AG10803 (cell line): ENCODE data around the gene SEC24B.
"Not testable (repeated sequence)": the region's sequence is repeated elsewhere in the genome, so short reads cannot be mapped to it uniquely, and the experiment has no call there.

Experiments
- DNase-seq: peaks from one replicate; pipeline ENCODE4 v3.0.0; 2010; ENCODE audit warnings: low read depth
- H3K4me3 ChIP-seq: 2 replicates; pipeline ENCODE4 v1.5.1; 2011; ENCODE audit warnings: mild to moderate bottlenecking, low read length, control low read depth
- TF ChIP-seq, protein P1 (sequence below): conservative IDR thresholded peaks from 2 replicates; pipeline ENCODE4 v1.5.1; 2011; ENCODE audit warnings: mild to moderate bottlenecking, low read length, control low read depth, inconsistent platforms

Gene SEC24B

DNA sequence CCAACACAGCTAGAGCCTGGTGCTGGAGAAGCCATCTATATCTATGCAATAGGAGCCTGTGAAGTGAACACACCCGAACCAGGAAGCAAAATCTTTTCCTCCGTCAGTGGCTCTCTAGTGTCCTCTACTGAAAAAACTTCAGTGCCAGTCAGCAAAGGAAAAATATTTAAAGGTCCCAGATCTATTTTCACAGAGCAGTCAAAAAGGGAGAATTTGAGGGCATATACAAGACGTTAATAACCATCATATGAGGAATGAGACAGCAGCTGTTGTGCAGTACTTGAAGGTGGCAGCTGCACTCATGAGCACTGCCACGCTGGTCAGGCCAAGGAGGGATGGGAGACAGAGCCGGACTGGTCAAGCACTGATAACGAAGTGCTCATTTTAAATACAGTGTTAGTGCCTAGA is 140.8 kb downstream of the SEC24B start:
- TF ChIP-seq, protein P1, sequence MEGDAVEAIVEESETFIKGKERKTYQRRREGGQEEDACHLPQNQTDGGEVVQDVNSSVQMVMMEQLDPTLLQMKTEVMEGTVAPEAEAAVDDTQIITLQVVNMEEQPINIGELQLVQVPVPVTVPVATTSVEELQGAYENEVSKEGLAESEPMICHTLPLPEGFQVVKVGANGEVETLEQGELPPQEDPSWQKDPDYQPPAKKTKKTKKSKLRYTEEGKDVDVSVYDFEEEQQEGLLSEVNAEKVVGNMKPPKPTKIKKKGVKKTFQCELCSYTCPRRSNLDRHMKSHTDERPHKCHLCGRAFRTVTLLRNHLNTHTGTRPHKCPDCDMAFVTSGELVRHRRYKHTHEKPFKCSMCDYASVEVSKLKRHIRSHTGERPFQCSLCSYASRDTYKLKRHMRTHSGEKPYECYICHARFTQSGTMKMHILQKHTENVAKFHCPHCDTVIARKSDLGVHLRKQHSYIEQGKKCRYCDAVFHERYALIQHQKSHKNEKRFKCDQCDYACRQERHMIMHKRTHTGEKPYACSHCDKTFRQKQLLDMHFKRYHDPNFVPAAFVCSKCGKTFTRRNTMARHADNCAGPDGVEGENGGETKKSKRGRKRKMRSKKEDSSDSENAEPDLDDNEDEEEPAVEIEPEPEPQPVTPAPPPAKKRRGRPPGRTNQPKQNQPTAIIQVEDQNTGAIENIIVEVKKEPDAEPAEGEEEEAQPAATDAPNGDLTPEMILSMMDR: peak; percentile 19
- no peak for DNase-seq
- no peak overlapping the region for H3K4me3 ChIP-seq

DNA sequence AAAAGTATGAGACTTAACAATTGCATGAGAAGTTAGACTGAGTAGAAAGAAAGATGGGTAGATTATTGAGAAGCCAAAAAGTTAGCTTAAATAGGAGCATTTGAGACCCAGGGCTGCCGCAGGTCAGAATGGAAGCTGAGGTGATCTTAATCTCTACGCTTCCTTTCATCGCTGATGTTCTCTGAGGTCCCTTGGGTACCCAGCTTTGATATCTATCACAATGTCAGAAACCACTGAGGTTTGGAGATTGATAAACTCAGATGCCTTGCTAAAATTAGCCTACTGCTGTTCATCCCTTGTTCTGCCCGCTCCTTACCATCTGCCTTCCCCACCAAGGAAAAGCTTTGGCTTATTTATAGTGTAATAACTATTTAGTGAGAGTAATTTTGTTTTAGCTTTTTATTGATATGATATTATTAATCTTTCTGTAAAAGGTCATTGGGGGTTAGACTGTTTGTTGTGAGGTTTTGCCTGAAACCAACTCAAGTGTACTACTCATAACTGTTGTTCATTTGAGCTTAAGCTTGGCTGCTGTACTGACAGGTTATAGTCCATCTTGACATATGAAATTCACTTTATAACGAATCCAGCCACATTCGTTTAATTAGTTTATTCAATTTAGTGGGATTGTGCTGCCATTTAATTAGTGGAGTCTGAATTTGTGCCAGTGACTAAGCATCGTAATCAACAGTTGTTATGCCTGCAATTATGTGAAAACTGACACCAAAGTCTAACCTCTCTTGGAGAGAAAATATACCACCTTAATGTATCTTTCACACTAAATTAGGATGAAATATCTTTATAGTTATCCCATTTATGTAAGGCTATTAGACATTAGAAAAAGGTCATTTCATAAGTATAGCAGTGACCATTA is 141.6 kb downstream of the SEC24B start:
- no peak overlapping the region for H3K4me3 ChIP-seq
- DNase-seq: no peak
- TF ChIP-seq, protein P1: no peak

DNA sequence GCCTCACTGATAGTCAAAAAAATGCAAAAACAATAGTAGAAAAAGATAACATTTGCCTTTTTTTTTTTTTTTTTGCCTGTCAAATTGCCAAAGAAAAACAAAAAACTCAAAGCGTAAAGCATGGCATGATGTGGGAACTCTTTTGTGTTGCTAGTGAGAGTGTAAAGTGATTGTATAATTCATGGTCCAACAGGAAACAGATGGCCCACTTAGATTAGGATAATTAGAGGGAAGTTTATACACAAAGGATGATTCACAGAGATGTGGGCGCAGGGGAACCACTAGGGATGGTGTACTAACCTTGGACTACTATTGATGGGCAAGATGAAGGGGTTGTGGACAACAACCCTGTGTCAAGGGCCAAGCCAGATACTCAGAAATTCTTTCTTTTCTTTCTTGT is 142.8 kb downstream of the SEC24B start:
- no peak for DNase-seq
- TF ChIP-seq, protein P1: no peak
- H3K4me3 ChIP-seq: no peak overlapping the region

DNA sequence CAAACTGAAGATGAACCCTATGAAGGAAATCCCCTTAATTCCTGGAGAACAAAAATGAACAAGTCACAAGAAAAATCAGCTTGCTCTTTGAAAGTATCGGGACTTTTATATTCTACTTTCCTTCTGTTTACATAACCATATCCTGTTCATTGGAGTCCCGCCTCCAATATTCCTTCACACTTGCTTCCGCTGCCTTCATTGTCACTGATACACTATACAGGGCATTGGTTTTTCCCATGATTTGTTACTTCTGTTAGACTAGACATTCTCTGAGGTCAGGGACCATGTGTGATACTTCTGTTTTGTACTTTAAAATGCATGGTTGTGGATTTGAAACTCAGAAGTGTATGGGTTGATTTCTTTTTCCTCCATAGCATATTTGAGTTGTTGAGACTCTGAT is 145.2 kb downstream of the SEC24B start:
- no peak for DNase-seq
- TF ChIP-seq, protein P1: no peak
- H3K4me3 ChIP-seq: no peak overlapping the region

DNA sequence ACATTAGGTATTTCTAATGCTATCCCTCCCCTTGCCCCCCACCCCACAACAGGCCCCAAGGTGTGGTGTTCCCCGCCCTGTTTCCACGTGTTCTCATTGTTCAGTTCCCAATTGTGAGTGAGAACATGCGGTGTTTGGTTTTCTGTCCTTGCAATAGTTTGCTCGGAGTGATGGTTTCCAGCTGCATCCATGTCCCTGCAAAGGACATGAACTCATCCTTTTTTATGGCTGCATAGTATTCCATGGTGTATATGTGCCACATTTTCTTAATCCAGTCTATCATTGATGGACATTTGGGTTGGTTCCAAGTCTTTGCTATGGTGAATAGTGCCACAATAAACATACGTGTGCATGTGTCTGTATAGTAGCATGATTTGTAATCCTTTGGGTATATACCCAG is 146.4 kb downstream of the SEC24B start:
- H3K4me3 ChIP-seq, DNase-seq: not testable (repeated sequence)

DNA sequence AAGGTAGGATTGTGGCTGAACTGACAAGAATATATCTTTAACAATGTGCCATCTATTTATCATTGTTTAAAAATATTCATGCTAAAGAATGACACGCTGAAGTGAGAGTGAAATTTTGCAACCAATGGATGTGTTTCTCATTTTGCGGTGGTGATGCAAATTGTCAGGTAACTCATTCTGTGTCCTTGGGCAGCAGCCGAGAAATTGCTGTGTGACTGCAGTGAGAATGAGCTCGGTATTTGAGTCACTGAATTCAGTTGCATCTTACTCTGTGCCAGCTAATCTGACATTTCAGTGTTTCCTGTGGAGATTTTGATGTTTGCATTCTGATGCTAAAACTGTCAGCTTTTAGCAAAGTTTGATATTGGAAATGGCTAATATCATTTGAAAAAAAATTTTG is 154.6 kb downstream of the SEC24B start:
- DNase-seq: no peak
- no peak overlapping the region for H3K4me3 ChIP-seq
- TF ChIP-seq, protein P1: no peak

DNA sequence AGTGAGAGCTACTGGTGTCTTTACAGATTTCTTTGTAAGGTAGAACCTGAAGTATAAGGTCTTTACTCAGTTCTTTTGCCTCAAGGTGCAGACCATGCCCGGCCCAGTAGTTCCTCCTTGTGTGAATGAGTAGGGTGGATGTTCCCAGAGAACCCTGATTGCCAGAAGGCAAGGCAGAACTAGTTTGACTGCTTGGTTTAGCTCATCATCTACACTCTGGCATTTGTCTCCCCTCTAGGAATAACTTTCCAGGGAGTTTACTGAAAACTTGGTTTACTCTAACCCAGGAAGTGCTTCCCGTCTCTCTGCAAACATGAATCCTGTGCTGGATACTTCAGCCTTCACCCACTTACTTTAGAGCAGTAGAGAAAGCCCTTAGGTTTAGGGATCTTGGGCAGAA is 155.5 kb downstream of the SEC24B start:
- no peak for DNase-seq
- H3K4me3 ChIP-seq: no peak overlapping the region
- TF ChIP-seq, protein P1: no peak
